CD4-positive, alpha-beta memory T cell (primary cell): ENCODE data around the gene TANGO6. TPM values are rescaled to one million over a fixed set of nuclear protein-coding genes. Genes with fewer than 3 reads are reported as not detected.
"Not testable (repeated sequence)": the region's sequence is repeated elsewhere in the genome, so short reads cannot be mapped to it uniquely, and the experiment has no call there.

Source experiments
- CTCF ChIA-PET: fragments of 350-600 bp; sonication (Branson Sonifier 250); formaldehyde crosslinking; loops from one replicate; lab custom pipeline; 2021; ENCODE audit warnings: inconsistent platforms; ENCODE audit not compliant: partially characterized antibody; lab: Charles Lee
- POLR2A ChIA-PET: fragments of 350-600 bp; sonication (Branson Sonifier 250); formaldehyde crosslinking; loops from one replicate; lab custom pipeline; 2021; ENCODE audit not compliant: partially characterized antibody; lab: Charles Lee
- DNase-seq, 5 donors: peaks; one replicate each; pipeline versions ENCODE4 v3.0.0 to v3.0.0-alpha.2; 2020 to 2022; ENCODE audit warnings: mixed read lengths in 1 of 5
- H3K27ac ChIP-seq: one replicate; pipeline ENCODE4 v1.7.0; 2013; ENCODE audit warnings: low read depth, low read length
- H3K27me3 ChIP-seq: 2 replicates; pipeline ENCODE4 v1.7.0; 2013; ENCODE audit warnings: mild to moderate bottlenecking, low read length, moderate library complexity; ENCODE audit not compliant: insufficient read depth
- H3K36me3 ChIP-seq: 2 replicates; pipeline ENCODE4 v1.7.0; 2013; ENCODE audit warnings: mild to moderate bottlenecking, low read length, moderate library complexity; ENCODE audit not compliant: insufficient read depth
- H3K4me1 ChIP-seq: 2 replicates; pipeline ENCODE4 v1.7.0; 2013; ENCODE audit warnings: mild to moderate bottlenecking, low read length, moderate library complexity; ENCODE audit not compliant: insufficient read depth
- H3K4me3 ChIP-seq, 2 donors: one replicate each; pipeline ENCODE4 v1.7.0; 2013; ENCODE audit warnings: low read length in 2 of 2, mild to moderate bottlenecking in 1 of 2
- H3K9me3 ChIP-seq, 2 donors: one replicate each; pipeline ENCODE4 v1.7.0; 2013; ENCODE audit warnings: low read length in 2 of 2, control low read depth in 1 of 2; ENCODE audit not compliant: control insufficient read depth in 1 of 2
- H3K27ac Mint-ChIP-seq, 7 donors: one replicate each; pipeline ENCODE4 v1.8.0; 2020 to 2021; ENCODE audit warnings: mixed read lengths in 7 of 7, mild to moderate bottlenecking in 6 of 7, inconsistent platforms in 3 of 7, moderate library complexity in 3 of 7
- H3K27me3 Mint-ChIP-seq, 2 donors: one replicate each; pipeline ENCODE4 v1.8.0; 2020 to 2021; ENCODE audit warnings: mixed read lengths in 2 of 2
- H3K36me3 Mint-ChIP-seq, 2 donors: one replicate each; pipeline ENCODE4 v1.8.0; 2020 to 2021; ENCODE audit warnings: mixed read lengths in 2 of 2, inconsistent platforms in 1 of 2, mild to moderate bottlenecking in 1 of 2
- H3K4me1 Mint-ChIP-seq, 4 donors: one replicate each; pipeline ENCODE4 v1.8.0; 2020 to 2021; ENCODE audit warnings: mixed read lengths in 4 of 4, mild to moderate bottlenecking in 1 of 4
- H3K4me3 Mint-ChIP-seq, 8 donors: one replicate each; pipeline ENCODE4 v1.8.0; 2020 to 2021; ENCODE audit warnings: mixed read lengths in 8 of 8, mild to moderate bottlenecking in 7 of 8, moderate library complexity in 6 of 8, inconsistent platforms in 3 of 8
- H3K9me3 Mint-ChIP-seq, 8 donors: one replicate each; pipeline ENCODE4 v1.8.0; 2020 to 2021; ENCODE audit warnings: mixed read lengths in 8 of 8, mild to moderate bottlenecking in 5 of 8, inconsistent platforms in 3 of 8, moderate library complexity in 1 of 8
- intact Hi-C: fragments of 100-400 bp; cut with micrococcal nuclease; formaldehyde crosslinking; loops from one replicate; pipeline ENCODE4 v1.15.1; 2023
- polyA plus RNA-seq, 2 donors: library from polyadenylated mRNA; unstranded; fragments of 300-500 nt; fragmentation: Illumina TruSeq; gene quantifications; one replicate each; pipeline ENCODE4 v1.2.3, GENCODE V29; 2021
- total RNA-seq, 2 experiments: library from RNA; stranded (reverse); gene quantifications; one replicate each; pipeline ENCODE4 v1.2.3, GENCODE V29; 2021

TANGO6 gene
- total and polyA plus RNA-seq, 4 experiments from 2014 or later, result 12.2 to 38.1 (median 26.0) TPM

DNA sequence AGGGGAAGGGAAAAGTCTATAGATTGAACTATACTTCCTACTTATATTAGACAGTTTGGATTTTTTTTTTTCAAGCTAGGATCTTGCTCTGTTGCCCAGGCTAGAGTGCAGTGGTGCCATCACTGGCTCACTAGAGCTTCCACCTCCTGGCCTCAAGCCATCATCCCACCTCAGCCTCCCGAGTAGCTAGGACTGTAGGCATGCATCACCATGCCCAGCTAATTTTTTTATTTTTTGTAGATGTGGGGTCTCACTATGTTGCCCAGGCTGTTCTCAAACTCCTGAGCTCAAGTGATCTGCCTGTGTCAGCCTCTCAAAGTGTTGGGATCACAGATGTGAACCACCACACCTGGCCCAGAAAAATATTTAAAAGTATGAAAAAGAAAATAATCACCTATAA, 141.1 kb downstream of the TANGO6 start:
- Mint-ChIP-seq H3K9me3 (no peaks in the 10 kb centered on the region), H3K4me1 (no peaks in the 10 kb centered on the region), H3K36me3 (peaks cover 29 to 33% of the 10 kb centered on the region in 2 donors), H3K27me3 (no peaks in the 10 kb centered on the region), H3K4me3 (no peak overlapping the region), H3K27ac (no peak overlapping the region)
- no peak for DNase-seq
- H3K4me3 ChIP-seq, result no peak overlapping the region
- ChIA-PET CTCF (no interaction called here), POLR2A (no interaction called here)
- intact Hi-C loops, result no loop called here
- H3K4me1 ChIP-seq, result no peaks in the 10 kb centered on the region
- no peaks in the 10 kb centered on the region for H3K36me3 ChIP-seq
- no peaks in the 10 kb centered on the region for H3K9me3 ChIP-seq
- H3K27me3 ChIP-seq, result no peaks in the 10 kb centered on the region
- no peak overlapping the region for H3K27ac ChIP-seq

DNA sequence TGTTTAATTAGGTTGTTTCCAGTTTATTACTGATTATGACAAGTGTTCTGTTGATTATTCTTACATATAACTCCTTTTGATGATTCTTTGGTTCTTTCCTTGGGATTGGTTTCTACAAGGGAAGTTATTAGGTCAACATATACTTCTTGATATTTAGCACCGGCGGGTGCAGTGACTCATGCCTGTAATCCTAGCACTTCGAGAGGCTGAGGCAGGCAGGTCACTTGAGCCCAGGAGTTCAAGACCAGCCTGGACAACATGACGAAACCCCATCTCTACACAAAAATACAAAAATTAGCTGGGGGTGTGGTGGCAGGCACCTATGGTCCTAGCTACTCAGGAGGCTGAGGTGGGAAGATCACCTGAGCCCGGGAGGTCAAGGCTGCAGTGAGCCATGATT, 141.9 kb downstream of the TANGO6 start:
- Mint-ChIP-seq H3K36me3 (peaks cover 30% of the 10 kb centered on the region in 2 donors), H3K27ac (no peak overlapping the region), H3K27me3 (no peaks in the 10 kb centered on the region), H3K4me3 (no peak overlapping the region), H3K4me1 (no peaks in the 10 kb centered on the region), H3K9me3 (no peaks in the 10 kb centered on the region)
- DNase-seq, result no peak
- Histone ChIP-seq H3K27me3 (no peaks in the 10 kb centered on the region), H3K36me3 (no peaks in the 10 kb centered on the region), H3K4me1 (no peaks in the 10 kb centered on the region), H3K9me3 (no peaks in the 10 kb centered on the region), H3K27ac (no peak overlapping the region), H3K4me3 (no peak overlapping the region)
- POLR2A ChIA-PET, result no interaction called here
- CTCF ChIA-PET, result no interaction called here
- intact Hi-C loops, result no loop called here

DNA sequence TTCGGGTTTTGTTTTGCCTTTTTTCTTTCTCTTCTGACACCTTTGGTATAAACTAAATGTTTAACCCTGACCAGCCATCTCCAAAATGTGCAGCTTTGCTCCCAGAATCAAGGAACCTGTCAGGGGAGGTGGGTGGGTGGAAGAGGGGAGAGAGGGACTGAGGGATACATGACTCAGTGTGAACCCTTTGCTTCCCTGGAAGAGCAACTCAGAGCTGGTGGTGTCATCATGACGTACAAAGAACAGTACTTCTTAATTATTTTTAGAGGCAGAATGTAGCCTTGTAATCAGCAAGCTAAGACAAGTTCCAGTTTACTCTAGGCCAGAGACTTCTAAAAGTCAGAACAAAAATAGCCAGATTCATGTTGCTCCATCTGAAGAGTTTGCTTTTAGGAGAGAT, 142.5 kb downstream of the TANGO6 start:
- Mint-ChIP-seq H3K4me1 (no peaks in the 10 kb centered on the region), H3K27ac (no peak overlapping the region), H3K27me3 (no peaks in the 10 kb centered on the region), H3K4me3 (no peak overlapping the region), H3K9me3 (no peaks in the 10 kb centered on the region), H3K36me3 (peaks cover 30% of the 10 kb centered on the region in 2 donors)
- Histone ChIP-seq H3K9me3 (no peaks in the 10 kb centered on the region), H3K27ac (no peak overlapping the region), H3K27me3 (no peaks in the 10 kb centered on the region), H3K4me1 (no peaks in the 10 kb centered on the region), H3K36me3 (no peaks in the 10 kb centered on the region), H3K4me3 (no peak overlapping the region)
- intact Hi-C loops, result no loop called here
- ChIA-PET POLR2A (no interaction called here), CTCF (no interaction called here)
- no peak for DNase-seq

DNA sequence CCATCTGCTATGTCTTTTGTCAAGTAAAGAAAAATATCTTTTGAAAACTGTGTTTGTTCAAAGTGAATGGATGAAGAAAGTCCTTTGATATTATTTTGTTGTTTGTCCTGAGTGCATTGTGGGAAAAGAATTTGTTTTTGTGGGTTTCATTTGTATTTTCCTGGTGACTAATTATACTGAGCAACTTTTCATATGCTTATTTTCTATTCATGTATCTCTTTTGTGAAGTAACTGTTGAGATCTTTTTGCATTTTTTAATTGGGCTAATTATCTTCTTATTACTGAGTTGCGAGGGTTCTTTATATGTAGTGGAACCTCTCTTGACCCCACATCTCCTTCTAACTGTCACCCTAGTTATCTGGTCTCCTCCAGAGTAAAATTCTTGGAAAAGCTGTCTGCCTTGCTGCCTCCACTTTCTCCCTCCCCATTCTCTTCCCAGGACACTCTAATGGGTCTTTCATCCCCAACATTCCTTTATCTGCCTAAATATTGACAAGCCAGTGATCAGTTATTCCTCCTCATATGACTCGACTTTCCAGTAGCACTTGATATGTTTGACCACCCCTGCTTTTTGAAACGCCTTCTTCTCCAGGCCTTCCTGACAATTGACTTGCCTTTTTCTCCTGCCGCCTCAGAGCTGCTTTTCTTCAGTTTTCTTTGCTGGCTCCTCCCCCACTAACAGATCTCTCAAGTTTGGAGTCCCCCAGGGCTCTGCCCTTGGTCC, 144.6 kb downstream of the TANGO6 start:
- Mint-ChIP-seq H3K27ac (no peak overlapping the region), H3K27me3 (no peaks in the 10 kb centered on the region), H3K4me3 (no peak overlapping the region), H3K4me1 (no peaks in the 10 kb centered on the region), H3K9me3 (no peaks in the 10 kb centered on the region), H3K36me3 (peaks cover 23 to 29% of the 10 kb centered on the region in 2 donors)
- no peaks in the 10 kb centered on the region for H3K9me3 ChIP-seq
- no peak overlapping the region for H3K27ac ChIP-seq
- H3K4me3 ChIP-seq, result no peak overlapping the region
- ChIA-PET CTCF (no interaction called here), POLR2A (no interaction called here)
- H3K4me1 ChIP-seq, result no peaks in the 10 kb centered on the region
- no peak for DNase-seq
- intact Hi-C loops, result no loop called here
- no peaks in the 10 kb centered on the region for H3K27me3 ChIP-seq
- H3K36me3 ChIP-seq, result no peaks in the 10 kb centered on the region

DNA sequence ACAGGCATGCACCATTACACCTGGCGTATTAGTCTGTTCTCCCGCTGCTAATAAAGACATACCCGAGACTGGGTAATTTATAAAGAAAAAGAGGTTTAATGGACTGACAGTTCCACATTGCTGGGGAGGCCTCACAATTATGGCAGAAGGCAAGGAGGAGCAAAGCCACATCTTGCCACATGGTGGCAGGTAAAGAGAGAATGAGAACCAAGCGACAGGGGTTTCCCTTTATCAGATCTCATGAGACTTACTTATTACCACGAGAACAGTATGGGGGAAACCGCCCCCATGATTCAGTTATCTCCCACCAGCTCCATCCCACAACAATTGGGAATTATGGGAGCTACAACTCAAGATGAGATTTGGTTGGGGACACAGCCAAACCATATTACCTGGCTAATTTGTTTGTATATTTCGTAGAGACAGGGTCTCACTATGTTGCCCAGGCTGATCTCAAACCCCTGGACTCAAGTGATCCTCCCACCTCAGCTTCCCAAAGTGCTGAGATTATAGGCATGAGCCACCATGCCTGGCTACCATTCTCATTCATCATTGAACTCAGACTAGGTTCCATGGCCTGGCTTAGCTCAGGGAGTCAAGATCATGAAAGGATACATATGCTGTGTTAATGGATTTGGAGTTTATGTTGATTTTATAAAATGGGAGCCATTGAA, 147.0 kb downstream of the TANGO6 start:
- POLR2A ChIA-PET, H3K4me1 Mint-ChIP-seq, H3K27ac ChIP-seq, H3K9me3 ChIP-seq, H3K9me3 Mint-ChIP-seq, H3K27me3 Mint-ChIP-seq, H3K36me3 ChIP-seq, H3K4me1 ChIP-seq, intact Hi-C loops, H3K4me3 Mint-ChIP-seq, DNase-seq, H3K27me3 ChIP-seq, CTCF ChIA-PET, H3K4me3 ChIP-seq: not testable (repeated sequence)
- peaks cover 20 to 26% of the 10 kb centered on the region in 2 donors for H3K36me3 Mint-ChIP-seq
- H3K27ac Mint-ChIP-seq, result peak overlapping the region in 1 of 7 donors; percentile 57

DNA sequence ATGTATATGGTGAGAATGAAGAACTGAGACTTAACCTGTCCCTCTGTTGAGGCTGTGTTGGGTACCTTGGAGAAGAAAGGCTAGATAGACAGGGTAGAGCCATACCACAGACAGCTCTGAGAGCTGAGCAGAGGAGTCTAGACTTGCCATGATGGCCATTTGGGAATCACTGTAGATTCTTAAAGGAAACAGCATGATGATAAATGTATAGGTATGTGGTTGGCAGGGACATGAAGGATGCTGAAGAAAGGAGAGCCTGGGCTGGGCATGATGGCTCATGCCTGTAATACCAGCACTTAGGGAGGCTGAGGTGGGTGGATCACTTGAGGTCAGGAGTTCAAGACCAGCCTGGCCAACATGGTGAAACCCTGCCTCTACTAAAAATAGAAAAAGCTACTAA, 147.7 kb downstream of the TANGO6 start:
- H3K27ac ChIP-seq, result no peak overlapping the region
- H3K9me3 Mint-ChIP-seq, result no peaks in the 10 kb centered on the region
- H3K27me3 Mint-ChIP-seq, result no peaks in the 10 kb centered on the region
- no peaks in the 10 kb centered on the region for H3K4me1 Mint-ChIP-seq
- intact Hi-C loops, result no loop called here
- POLR2A ChIA-PET, result no interaction called here
- no peak for DNase-seq
- H3K4me3 ChIP-seq, result no peak overlapping the region
- H3K4me1 ChIP-seq, result no peaks in the 10 kb centered on the region
- peak overlapping the region in 1 of 7 donors; percentile 71 for H3K27ac Mint-ChIP-seq
- H3K4me3 Mint-ChIP-seq, result no peak overlapping the region
- CTCF ChIA-PET, result no interaction called here
- H3K9me3 ChIP-seq, result no peaks in the 10 kb centered on the region
- no peaks in the 10 kb centered on the region for H3K27me3 ChIP-seq
- H3K36me3 ChIP-seq, result no peaks in the 10 kb centered on the region
- H3K36me3 Mint-ChIP-seq, result peaks cover 17 to 23% of the 10 kb centered on the region in 2 donors

DNA sequence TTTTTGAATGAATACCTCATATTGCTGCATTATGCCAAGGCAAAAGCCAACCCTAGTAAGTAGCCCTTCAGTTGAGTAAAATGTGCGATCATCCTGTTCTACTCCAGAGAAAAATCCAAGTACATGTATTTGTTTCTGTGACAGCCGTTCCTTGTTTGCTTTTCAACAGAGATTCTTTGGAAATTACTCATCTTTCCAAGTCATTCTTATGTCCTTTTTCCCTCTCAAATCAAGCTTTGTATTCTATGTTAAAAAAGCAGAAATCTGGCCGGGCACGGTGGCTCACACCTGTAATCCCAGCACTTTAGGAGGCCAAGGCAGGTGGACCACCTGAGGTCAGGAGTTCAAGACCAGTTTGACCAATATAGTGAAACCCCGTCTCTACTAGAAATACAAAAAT, 149.2 kb downstream of the TANGO6 start:
- intact Hi-C loops, result no loop called here
- Mint-ChIP-seq H3K4me1 (no peaks in the 10 kb centered on the region), H3K27me3 (no peaks in the 10 kb centered on the region), H3K27ac (no peak overlapping the region), H3K4me3 (no peak overlapping the region), H3K9me3 (no peaks in the 10 kb centered on the region), H3K36me3 (peaks cover 21 to 33% of the 10 kb centered on the region in 2 donors)
- no peaks in the 10 kb centered on the region for H3K4me1 ChIP-seq
- H3K9me3 ChIP-seq, result no peaks in the 10 kb centered on the region
- ChIA-PET CTCF (no interaction called here), POLR2A (no interaction called here)
- H3K27ac ChIP-seq, result no peak overlapping the region
- no peaks in the 10 kb centered on the region for H3K27me3 ChIP-seq
- no peak overlapping the region for H3K4me3 ChIP-seq
- no peak for DNase-seq
- H3K36me3 ChIP-seq, result no peaks in the 10 kb centered on the region
